Cortex of kidney (tissue), 1 donor: ENCODE data around the gene PRXL2C.
A peak's percentile ranks its signal among the peaks of the same experiment; 100 is the strongest.
"Not testable (repeated sequence)": the region's sequence is repeated elsewhere in the genome, so short reads cannot be mapped to it uniquely, and the experiment has no call there.

Experiments
- DNase-seq: peaks from one replicate; lab custom pipeline; 2025; lab: John Stamatoyannopoulos, UW

Gene PRXL2C

GRCh38 chr9:96655198-96655851, at the start of gene PRXL2C:
Gene PRXL2C (minus strand): TSS chr9:96655317. CDS start chr9:96655281, 36 bp downstream.
- DNase-seq: no peak

GRCh38 chr9:96700721-96701375, 45.7 kb upstream of the PRXL2C start:
- not testable (repeated sequence) for DNase-seq

- DNase-seq: no peak
Measured at GRCh38 chr9:96691326-96691725, 36.2 kb upstream of the PRXL2C start.

- no peak for DNase-seq
Measured at GRCh38 chr9:96688745-96689464, 33.8 kb upstream of the PRXL2C start.

GRCh38 chr9:96688187-96688586, 33.1 kb upstream of the PRXL2C start:
- no peak for DNase-seq

GRCh38 chr9:96686638-96687335, 31.7 kb upstream of the PRXL2C start:
- DNase-seq: peak; percentile 22

- DNase-seq: no peak
Measured at GRCh38 chr9:96680812-96681499, 25.8 kb upstream of the PRXL2C start.

GRCh38 chr9:96674906-96675538, 19.9 kb upstream of the PRXL2C start:
- DNase-seq: no peak

- not testable (repeated sequence) for DNase-seq
Measured at GRCh38 chr9:96673786-96674185, 18.7 kb upstream of the PRXL2C start.

- DNase-seq: no peak
Measured at GRCh38 chr9:96668868-96669534, 13.9 kb upstream of the PRXL2C start.

GRCh38 chr9:96667363-96667728, 12.2 kb upstream of the PRXL2C start:
- DNase-seq: no peak

GRCh38 chr9:96666653-96667362, 11.7 kb upstream of the PRXL2C start:
- DNase-seq: not testable (repeated sequence)

GRCh38 chr9:96665789-96666188, 10.7 kb upstream of the PRXL2C start:
- no peak for DNase-seq

- DNase-seq: no peak
Measured at GRCh38 chr9:96663506-96664120, 8.5 kb upstream of the PRXL2C start.

GRCh38 chr9:96661711-96662110, 6.6 kb upstream of the PRXL2C start:
- DNase-seq: no peak

- no peak for DNase-seq
Measured at GRCh38 chr9:96660692-96661248, 5.7 kb upstream of the PRXL2C start.

GRCh38 chr9:96654450-96655197, 493 bp downstream of the PRXL2C start:
- DNase-seq: no peak

GRCh38 chr9:96651626-96652025, 3.5 kb downstream of the PRXL2C start:
- DNase-seq: no peak
